Astrocyte of the spinal cord (primary cell): Measurements from ENCODE around the gene POLR3G.

Experiments used
- DNase-seq: peaks from one replicate; pipeline ENCODE4 v3.0.0; 2011; ENCODE audit warnings: low read depth, low spot score
- H3K4me3 ChIP-seq: 2 replicates; pipeline ENCODE4 v1.5.1; 2011; ENCODE audit warnings: low read depth, mild to moderate bottlenecking, low read length, moderate library complexity
- CTCF ChIP-seq: IDR thresholded peaks from 2 replicates; pipeline ENCODE4 v1.5.1; 2012; ENCODE audit warnings: low read depth, mild to moderate bottlenecking, low read length, inconsistent platforms
- in situ Hi-C: cut with HindIII; loops from 2 replicates; pipeline ENCODE4 v1.10.0; 2017; ENCODE audit warnings: low sequenced_read_pairs

The POLR3G gene

DNA sequence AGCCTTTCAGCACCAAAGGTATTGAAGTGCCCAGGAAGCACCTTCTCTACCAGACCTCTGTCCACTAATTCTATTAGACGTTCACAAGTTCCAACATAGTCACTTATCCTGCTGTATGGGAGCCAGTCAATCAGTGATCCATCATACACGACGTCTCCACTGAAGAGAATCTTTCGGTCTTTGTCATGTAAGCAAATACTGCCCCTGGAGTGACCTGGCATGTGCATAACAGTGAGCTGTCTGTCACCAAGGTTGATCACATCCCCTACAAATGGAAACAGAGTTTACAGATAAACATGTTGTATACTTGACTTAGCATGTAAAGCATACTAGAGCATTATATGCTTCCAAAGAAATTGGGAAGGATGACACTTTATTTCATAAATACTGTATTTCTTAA, 13.4 kb upstream of the POLR3G start:
- no peak for TF ChIP-seq CTCF
- in situ Hi-C loops = no loop called here
- no peak for DNase-seq
- no peak overlapping the region for H3K4me3 ChIP-seq

GRCh38 chr5:90472783-90473395, 1.8 kb upstream of the POLR3G start:
- in situ Hi-C loops = no loop called here
- DNase-seq = peak; percentile 8
- peak overlapping the region; percentile 54 for H3K4me3 ChIP-seq
- no peak for TF ChIP-seq CTCF

GRCh38 chr5:90473396-90474234, 1.0 kb upstream of the POLR3G start:
- no peak for TF ChIP-seq CTCF
- peak; percentile 34 for DNase-seq
- in situ Hi-C loops = no loop called here
- H3K4me3 ChIP-seq = peak overlapping the region; percentile 54

DNA sequence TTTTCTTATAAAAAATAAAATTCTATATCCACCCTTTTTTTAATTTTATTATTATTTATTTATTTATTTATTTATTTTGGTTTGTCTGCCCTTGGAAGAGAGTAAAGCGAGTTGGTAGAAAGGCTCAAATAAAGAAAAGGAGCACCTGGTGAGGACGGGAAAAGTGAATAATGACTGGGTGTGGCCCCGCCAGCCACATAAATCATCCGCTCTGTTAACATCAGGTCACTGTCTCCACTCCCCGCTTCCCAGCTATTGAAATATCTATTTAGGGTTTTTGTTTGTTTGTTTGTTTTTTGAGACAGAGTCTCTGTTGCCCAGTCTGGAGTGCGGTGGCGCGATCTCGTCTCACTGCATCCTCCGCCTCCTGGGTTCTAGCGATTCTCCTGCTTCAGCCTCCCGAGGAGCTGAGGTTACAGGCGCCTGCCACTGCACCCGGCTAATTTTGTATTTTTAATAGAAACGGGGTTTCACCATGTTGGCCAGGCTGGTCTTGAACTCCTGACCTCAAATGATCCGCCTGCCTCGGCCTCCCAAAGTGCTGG, 844 bp downstream of the POLR3G start:
- TF ChIP-seq CTCF = no peak
- no peak for DNase-seq
- in situ Hi-C loops = no loop called here
- H3K4me3 ChIP-seq = peak overlapping the region; percentile 54

DNA sequence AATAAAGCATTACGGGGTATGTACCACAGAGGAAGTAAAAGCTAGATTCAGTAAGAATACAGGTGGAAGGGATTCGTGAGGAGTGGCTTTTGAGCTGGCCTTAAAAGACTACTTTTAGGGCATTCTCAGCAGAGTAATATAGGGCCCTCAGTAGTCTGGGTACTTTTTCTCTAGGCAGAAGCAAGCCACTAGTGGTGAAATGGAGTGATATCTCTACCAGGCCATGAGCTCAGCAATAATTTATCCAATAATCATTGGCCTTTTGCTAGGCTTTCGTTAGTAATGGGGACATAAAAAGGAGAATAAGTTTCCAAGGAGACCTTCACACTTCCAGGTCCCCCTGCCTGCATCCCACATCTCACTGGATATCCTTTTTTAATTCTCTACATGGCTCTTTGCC, 1.7 kb downstream of the POLR3G start:
- no peak for DNase-seq
- in situ Hi-C loops = no loop called here
- H3K4me3 ChIP-seq = no peak overlapping the region
- no peak for TF ChIP-seq CTCF

DNA sequence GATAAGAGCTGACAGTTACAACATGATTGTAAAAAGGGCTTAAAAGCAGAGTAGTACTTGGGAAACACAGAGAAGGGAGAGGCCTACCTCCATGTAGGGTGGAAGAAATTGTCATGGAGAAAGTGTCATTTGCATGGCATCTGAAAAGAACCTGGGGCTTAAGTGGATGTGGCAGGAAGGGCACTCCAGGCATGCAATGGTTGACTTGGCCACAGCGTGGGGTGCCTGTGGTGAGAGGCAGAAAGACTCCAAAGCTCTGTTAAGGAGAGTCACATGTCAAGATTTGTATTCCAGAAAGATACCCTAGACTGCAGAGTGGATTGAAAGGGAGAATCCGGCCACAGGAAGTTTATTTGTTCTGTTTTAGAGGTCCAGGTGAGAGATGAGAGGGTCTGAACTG, 2.4 kb downstream of the POLR3G start:
- peak; percentile 15 for DNase-seq
- in situ Hi-C loops = no loop called here
- no peak for TF ChIP-seq CTCF
- no peak overlapping the region for H3K4me3 ChIP-seq
